AG04450 (cell line): ENCODE measurements around the gene FBXL7. TPM values are rescaled to one million over a fixed set of nuclear protein-coding genes. Genes with fewer than 3 reads are reported as not detected.
A peak's percentile ranks its signal among the peaks of the same experiment; 100 is the strongest.

Source experiments
- CTCF ChIA-PET: fragments of 300-600, 350-600 bp; formaldehyde crosslinking; extraction: SDS; loops from one replicate; lab custom pipeline; 2022; ENCODE audit warnings: antibody characterized with exemption, inconsistent platforms; lab: Charles Lee
- POLR2A ChIA-PET: fragments of 350-600 bp; formaldehyde crosslinking; extraction: SDS; loops from one replicate; lab custom pipeline; 2021; ENCODE audit warnings: antibody characterized with exemption, inconsistent platforms; lab: Yijun Ruan, JAX
- DNase-seq: peaks from one replicate; pipeline ENCODE4 v3.0.0-alpha.2; 2011; ENCODE audit warnings: low read depth, low spot score
- H3K27ac ChIP-seq: one replicate; pipeline ENCODE4 v1.5.1; 2012; ENCODE audit warnings: low read depth, low read length, control low read depth
- H3K27me3 ChIP-seq: one replicate; pipeline ENCODE4 v1.6.0; 2012; ENCODE audit warnings: low read length; ENCODE audit not compliant: control insufficient read depth, insufficient read depth
- H3K4me3 ChIP-seq: 2 replicates; pipeline ENCODE4 v1.5.1; 2011; ENCODE audit warnings: mild to moderate bottlenecking, low read depth, low read length, control low read depth
- H3K9me3 ChIP-seq: 2 replicates; pipeline ENCODE4 v1.5.1; 2012; ENCODE audit warnings: low read length; ENCODE audit not compliant: control insufficient read depth, insufficient read depth
- CTCF ChIP-seq: IDR thresholded peaks from 2 replicates; pipeline ENCODE4 v1.5.1; 2011; ENCODE audit warnings: low read depth, low read length, control low read depth, inconsistent platforms
- polyA plus RNA-seq: library from polyadenylated mRNA; depleted of rRNA; stranded (reverse); fragments of >200 nt; gene quantifications from 2 replicates; pipeline ENCODE4 v1.2.3, GENCODE V29; 2011

Gene FBXL7
- polyA plus RNA-seq, 1 experiment: 10.4 TPM

- Histone ChIP-seq H3K27ac (peak overlapping the region; percentile 49), H3K27me3 (no peaks in the 10 kb centered on the region), H3K9me3 (no peaks in the 10 kb centered on the region), H3K4me3 (peak overlapping the region; percentile 81)
- no peak for DNase-seq
- CTCF ChIA-PET: interaction anchor here (0.6 to 3.5 kb wide), 6 partner anchors 10 to 816 kb away, joined by 3 to 14 read pairs (median 3); no protein-coding TSS in a partner anchor
- TF ChIP-seq CTCF: peak; percentile 46
- POLR2A ChIA-PET: no interaction called here
These were observed 1.3 kb downstream of the FBXL7 start for GRCh38 chr5:15501091-15501791.

DNA sequence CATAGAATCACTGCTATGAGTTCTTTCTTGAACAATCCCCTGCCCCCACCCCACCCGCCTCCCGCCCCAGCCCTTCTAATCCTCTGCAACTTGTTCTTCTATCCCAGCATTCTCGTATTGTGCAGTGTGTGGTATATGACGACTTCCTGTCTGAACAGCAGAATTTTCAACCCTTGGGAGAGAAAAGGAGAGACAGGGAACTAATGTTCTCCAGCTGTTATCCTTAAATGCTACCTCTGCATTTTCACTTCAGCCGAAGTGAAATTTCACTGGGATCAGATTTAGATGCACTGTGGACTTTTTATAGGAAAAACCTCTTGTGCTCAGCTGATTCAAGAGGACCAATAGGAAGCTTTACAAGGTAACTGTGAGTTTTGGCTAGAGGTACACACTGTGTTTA, 2.2 kb downstream of the FBXL7 start:
- no peaks in the 10 kb centered on the region for H3K9me3 ChIP-seq
- no peaks in the 10 kb centered on the region for H3K27me3 ChIP-seq
- TF ChIP-seq CTCF: no peak
- ChIA-PET POLR2A (interaction anchor here (0.7 to 1.0 kb wide), 2 partner anchors 288 to 293 kb away, joined by 4 read pairs; no protein-coding TSS in a partner anchor), CTCF (interaction anchor here (0.6 to 3.5 kb wide), 4 partner anchors 9 to 493 kb away, joined by 3 to 14 read pairs (median 4); no protein-coding TSS in a partner anchor)
- H3K4me3 ChIP-seq: peak overlapping the region; percentile 81
- H3K27ac ChIP-seq: no peak overlapping the region
- DNase-seq: no peak

- Histone ChIP-seq H3K27me3 (no peaks in the 10 kb centered on the region), H3K4me3 (no peak overlapping the region), H3K27ac (no peak overlapping the region), H3K9me3 (no peaks in the 10 kb centered on the region)
- ChIA-PET POLR2A (no interaction called here), CTCF (no interaction called here)
- no peak for TF ChIP-seq CTCF
- no peak for DNase-seq
These were observed 6.2 kb downstream of the FBXL7 start for GRCh38 chr5:15506146-15506545.

DNA sequence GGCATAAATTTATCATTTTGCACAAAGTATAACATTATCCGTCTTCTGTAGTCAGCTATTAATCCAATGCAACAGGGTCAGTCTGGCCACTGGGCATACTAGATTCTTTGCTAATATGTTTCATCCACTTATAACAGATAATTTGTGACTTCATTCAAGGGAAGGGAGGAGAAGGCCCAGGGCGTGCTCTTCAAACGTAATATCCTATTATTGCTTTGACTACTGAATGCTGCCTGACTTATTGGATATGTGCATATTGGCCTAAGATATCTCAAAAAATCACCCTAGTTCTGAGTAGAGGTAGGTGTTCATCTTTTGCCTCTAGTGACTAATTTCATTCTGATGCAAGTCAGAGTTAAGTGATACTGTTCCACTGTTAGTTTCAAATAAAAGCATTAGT, 6.9 kb downstream of the FBXL7 start:
- ChIA-PET POLR2A (no interaction called here), CTCF (no interaction called here)

More for the DNA sequence above, 6.9 kb downstream of the FBXL7 start:
- H3K27ac ChIP-seq: no peak overlapping the region
- no peak for TF ChIP-seq CTCF
- DNase-seq: no peak
- H3K27me3 ChIP-seq: no peaks in the 10 kb centered on the region
- no peaks in the 10 kb centered on the region for H3K9me3 ChIP-seq
- no peak overlapping the region for H3K4me3 ChIP-seq
